Activated naive CD8-positive, alpha-beta T cell treated with anti-CD3 and anti-CD28 coated beads, Interleukin-2, amount 50 U/mL, for 24 hours (primary cell): ENCODE results near the gene PBX3.

Experiments used
- ATAC-seq: fragments of 150-1000 bp; cut with Tn5 transposase; one replicate; pipeline ENCODE4 v1.10.0; 2021
- DNase-seq: peaks from one replicate; pipeline ENCODE4 v3.0.0; 2021
- H3K27ac Mint-ChIP-seq: one replicate; pipeline ENCODE4 v1.8.0; 2021; ENCODE audit warnings: mild to moderate bottlenecking, mixed read lengths
- H3K27me3 Mint-ChIP-seq: one replicate; pipeline ENCODE4 v1.8.0; 2021; ENCODE audit warnings: mixed read lengths
- H3K36me3 Mint-ChIP-seq: one replicate; pipeline ENCODE4 v1.8.0; 2021; ENCODE audit warnings: low read depth, mixed read lengths
- H3K4me1 Mint-ChIP-seq: one replicate; pipeline ENCODE4 v1.8.0; 2021; ENCODE audit warnings: mixed read lengths
- H3K4me3 Mint-ChIP-seq: one replicate; pipeline ENCODE4 v1.8.0; 2021; ENCODE audit warnings: mild to moderate bottlenecking, moderate library complexity, mixed read lengths
- H3K9me3 Mint-ChIP-seq: one replicate; pipeline ENCODE4 v1.8.0; 2021; ENCODE audit warnings: mixed read lengths

Gene PBX3

GRCh38 chr9:125896404-125896803, 149.2 kb downstream of the PBX3 start:
- H3K36me3 Mint-ChIP-seq, result no peaks in the 10 kb centered on the region
- H3K4me3 Mint-ChIP-seq, result no peak overlapping the region
- no peaks in the 10 kb centered on the region for H3K4me1 Mint-ChIP-seq
- no peak for DNase-seq
- no peak for ATAC-seq
- no peaks in the 10 kb centered on the region for H3K27me3 Mint-ChIP-seq
- no peak overlapping the region for H3K27ac Mint-ChIP-seq
- no peaks in the 10 kb centered on the region for H3K9me3 Mint-ChIP-seq

GRCh38 chr9:125896964-125897363, 149.8 kb downstream of the PBX3 start:
- Mint-ChIP-seq H3K9me3 (no peaks in the 10 kb centered on the region), H3K27ac (no peak overlapping the region), H3K36me3 (no peaks in the 10 kb centered on the region), H3K27me3 (no peaks in the 10 kb centered on the region), H3K4me3 (no peak overlapping the region), H3K4me1 (no peaks in the 10 kb centered on the region)
- ATAC-seq (no peak), DNase-seq (no peak)

GRCh38 chr9:125897481-125897880, 150.3 kb downstream of the PBX3 start:
- no peak overlapping the region for H3K4me3 Mint-ChIP-seq
- no peak overlapping the region for H3K27ac Mint-ChIP-seq

GRCh38 chr9:125902214-125902613, 155.0 kb downstream of the PBX3 start:
- H3K4me3 Mint-ChIP-seq, result no peak overlapping the region
- H3K36me3 Mint-ChIP-seq, result no peaks in the 10 kb centered on the region
- no peak overlapping the region for H3K27ac Mint-ChIP-seq
- no peaks in the 10 kb centered on the region for H3K4me1 Mint-ChIP-seq
- ATAC-seq, result no peak
- DNase-seq, result no peak
- no peaks in the 10 kb centered on the region for H3K9me3 Mint-ChIP-seq
- H3K27me3 Mint-ChIP-seq, result no peaks in the 10 kb centered on the region

More at GRCh38 chr9:125897481-125897880, 150.3 kb downstream of the PBX3 start:
- DNase-seq (no peak), ATAC-seq (no peak)
- no peaks in the 10 kb centered on the region for H3K4me1 Mint-ChIP-seq
- H3K36me3 Mint-ChIP-seq, result no peaks in the 10 kb centered on the region
- no peaks in the 10 kb centered on the region for H3K27me3 Mint-ChIP-seq
- no peaks in the 10 kb centered on the region for H3K9me3 Mint-ChIP-seq

- H3K4me3 Mint-ChIP-seq, result no peak overlapping the region
- no peak overlapping the region for H3K27ac Mint-ChIP-seq
- no peak for ATAC-seq
- no peaks in the 10 kb centered on the region for H3K4me1 Mint-ChIP-seq
- H3K36me3 Mint-ChIP-seq, result no peaks in the 10 kb centered on the region
- DNase-seq, result no peak
- no peaks in the 10 kb centered on the region for H3K27me3 Mint-ChIP-seq
- H3K9me3 Mint-ChIP-seq, result no peaks in the 10 kb centered on the region
Measured at GRCh38 chr9:125902831-125903512, 155.8 kb downstream of the PBX3 start.

GRCh38 chr9:125904155-125904851, 157.1 kb downstream of the PBX3 start:
- DNase-seq (no peak), ATAC-seq (no peak)
- Mint-ChIP-seq H3K27ac (no peak overlapping the region), H3K4me3 (peak overlapping the region; percentile 19), H3K4me1 (no peaks in the 10 kb centered on the region), H3K36me3 (no peaks in the 10 kb centered on the region), H3K27me3 (no peaks in the 10 kb centered on the region), H3K9me3 (no peaks in the 10 kb centered on the region)

GRCh38 chr9:125906144-125906543, 159.0 kb downstream of the PBX3 start:
- Mint-ChIP-seq H3K9me3 (no peaks in the 10 kb centered on the region), H3K27ac (no peak overlapping the region), H3K4me3 (no peak overlapping the region), H3K4me1 (no peaks in the 10 kb centered on the region), H3K27me3 (no peaks in the 10 kb centered on the region), H3K36me3 (no peaks in the 10 kb centered on the region)
- DNase-seq (no peak), ATAC-seq (no peak)

GRCh38 chr9:125906893-125907292, 159.7 kb downstream of the PBX3 start:
- ATAC-seq (no peak), DNase-seq (no peak)
- no peaks in the 10 kb centered on the region for H3K9me3 Mint-ChIP-seq
- H3K4me3 Mint-ChIP-seq, result no peak overlapping the region
- no peaks in the 10 kb centered on the region for H3K4me1 Mint-ChIP-seq
- H3K27ac Mint-ChIP-seq, result no peak overlapping the region
- no peaks in the 10 kb centered on the region for H3K27me3 Mint-ChIP-seq
- H3K36me3 Mint-ChIP-seq, result no peaks in the 10 kb centered on the region

- H3K36me3 Mint-ChIP-seq, result no peaks in the 10 kb centered on the region
- no peak for DNase-seq
- no peak for ATAC-seq
- H3K4me1 Mint-ChIP-seq, result no peaks in the 10 kb centered on the region
- H3K27me3 Mint-ChIP-seq, result no peaks in the 10 kb centered on the region
- H3K9me3 Mint-ChIP-seq, result no peaks in the 10 kb centered on the region
- H3K4me3 Mint-ChIP-seq, result no peak overlapping the region
- no peak overlapping the region for H3K27ac Mint-ChIP-seq
Measured at GRCh38 chr9:125908136-125908535, 161.0 kb downstream of the PBX3 start.

- H3K36me3 Mint-ChIP-seq, result no peaks in the 10 kb centered on the region
- H3K27ac Mint-ChIP-seq, result no peak overlapping the region
- no peaks in the 10 kb centered on the region for H3K27me3 Mint-ChIP-seq
- H3K9me3 Mint-ChIP-seq, result no peaks in the 10 kb centered on the region
- no peak for DNase-seq
- no peaks in the 10 kb centered on the region for H3K4me1 Mint-ChIP-seq
- no peak for ATAC-seq
- no peak overlapping the region for H3K4me3 Mint-ChIP-seq
Measured at GRCh38 chr9:125908966-125909365, 161.8 kb downstream of the PBX3 start.

- Mint-ChIP-seq H3K27me3 (no peaks in the 10 kb centered on the region), H3K9me3 (no peaks in the 10 kb centered on the region)
Measured at GRCh38 chr9:125909459-125909858, 162.3 kb downstream of the PBX3 start.

GRCh38 chr9:125910286-125910685, 163.1 kb downstream of the PBX3 start:
- no peaks in the 10 kb centered on the region for H3K9me3 Mint-ChIP-seq
- no peak for ATAC-seq
- no peak overlapping the region for H3K27ac Mint-ChIP-seq
- H3K4me3 Mint-ChIP-seq, result no peak overlapping the region
- H3K4me1 Mint-ChIP-seq, result no peaks in the 10 kb centered on the region
- no peaks in the 10 kb centered on the region for H3K27me3 Mint-ChIP-seq
- H3K36me3 Mint-ChIP-seq, result no peaks in the 10 kb centered on the region
- no peak for DNase-seq

More at GRCh38 chr9:125909459-125909858, 162.3 kb downstream of the PBX3 start:
- Mint-ChIP-seq H3K4me1 (no peaks in the 10 kb centered on the region), H3K4me3 (no peak overlapping the region), H3K27ac (no peak overlapping the region), H3K36me3 (no peaks in the 10 kb centered on the region)
- DNase-seq (no peak), ATAC-seq (no peak)

GRCh38 chr9:125911861-125912644, 164.9 kb downstream of the PBX3 start:
- Mint-ChIP-seq H3K4me3 (no peak overlapping the region), H3K9me3 (no peaks in the 10 kb centered on the region), H3K27me3 (no peaks in the 10 kb centered on the region), H3K27ac (no peak overlapping the region), H3K4me1 (no peaks in the 10 kb centered on the region), H3K36me3 (no peaks in the 10 kb centered on the region)
- no peak for DNase-seq
- no peak for ATAC-seq

- no peaks in the 10 kb centered on the region for H3K36me3 Mint-ChIP-seq
- no peak overlapping the region for H3K27ac Mint-ChIP-seq
- ATAC-seq (no peak), DNase-seq (no peak)
- no peak overlapping the region for H3K4me3 Mint-ChIP-seq
- H3K27me3 Mint-ChIP-seq, result no peaks in the 10 kb centered on the region
- no peaks in the 10 kb centered on the region for H3K4me1 Mint-ChIP-seq
- no peaks in the 10 kb centered on the region for H3K9me3 Mint-ChIP-seq
Measured at GRCh38 chr9:125912667-125913066, 165.5 kb downstream of the PBX3 start.

GRCh38 chr9:125913551-125913950, 166.4 kb downstream of the PBX3 start:
- Mint-ChIP-seq H3K4me3 (no peak overlapping the region), H3K27ac (no peak overlapping the region), H3K4me1 (no peaks in the 10 kb centered on the region), H3K27me3 (no peaks in the 10 kb centered on the region), H3K36me3 (no peaks in the 10 kb centered on the region), H3K9me3 (no peaks in the 10 kb centered on the region)
- DNase-seq (no peak), ATAC-seq (no peak)
